IPS DF 6.9 (cell line): ENCODE data around the gene YBX1.
"Not testable (repeated sequence)": the region's sequence is repeated elsewhere in the genome, so short reads cannot be mapped to it uniquely, and the experiment has no call there.

Source experiments
- DNase-seq: peaks from one replicate; pipeline ENCODE4 v3.0.0-alpha.2; 2013; ENCODE audit warnings: low read depth, low spot score
- H3K27ac ChIP-seq: one replicate; pipeline ENCODE4 v1.5.1; 2013; ENCODE audit warnings: low read length, control low read depth
- H3K27me3 ChIP-seq: 2 replicates; pipeline ENCODE4 v1.6.1; 2013; ENCODE audit warnings: mild to moderate bottlenecking, low read length; ENCODE audit not compliant: control insufficient read depth, insufficient read depth
- H3K36me3 ChIP-seq: 2 replicates; pipeline ENCODE4 v1.6.1; 2013; ENCODE audit warnings: low read length; ENCODE audit not compliant: control insufficient read depth, insufficient read depth
- H3K4me1 ChIP-seq: 2 replicates; pipeline ENCODE4 v1.6.1; 2013; ENCODE audit warnings: low read length; ENCODE audit not compliant: control insufficient read depth, insufficient read depth
- H3K4me3 ChIP-seq: 2 replicates; pipeline ENCODE4 v1.5.1; 2013; ENCODE audit warnings: mild to moderate bottlenecking, low read length
- H3K9me3 ChIP-seq: 2 replicates; pipeline ENCODE4 v1.6.1; 2013; ENCODE audit warnings: low read length, inconsistent platforms; ENCODE audit not compliant: control insufficient read depth, insufficient read depth
- WGBS: extraction: QIAGEN DNeasy Blood & Tissue Kit; methylation state at CpG from one replicate; pipeline ENCODE4 v1.1.7; 2013; ENCODE audit warnings: mixed read lengths, missing lambda C conversion rate; ENCODE audit not compliant: insufficient read length, insufficient coverage; 5-methylcytosine and 5-hydroxymethylcytosine counted together

The YBX1 gene

GRCh38 chr1:42674682-42675081 is 7.5 kb upstream of the YBX1 start:
- WGBS: no CpG with 5 or more reads among the region's 1 CpG
- Histone ChIP-seq H3K27ac (no peak overlapping the region), H3K4me1 (no peaks in the 10 kb centered on the region), H3K27me3 (no peaks in the 10 kb centered on the region), H3K4me3 (no peak overlapping the region), H3K36me3 (peaks cover 9% of the 10 kb centered on the region; the same call in 1 of the 2 replicates), H3K9me3 (no peaks in the 10 kb centered on the region)
- no peak for DNase-seq

- no peak overlapping the region for H3K27ac ChIP-seq
- H3K4me3 ChIP-seq: no peak overlapping the region
- H3K36me3 ChIP-seq: peaks cover 7% of the 10 kb centered on the region; the same call in 1 of the 2 replicates
Measured at GRCh38 chr1:42675467-42675866, 6.8 kb upstream of the YBX1 start.

GRCh38 chr1:42676534-42677087 is 5.6 kb upstream of the YBX1 start:
- Histone ChIP-seq H3K9me3 (no peaks in the 10 kb centered on the region), H3K4me1 (no peaks in the 10 kb centered on the region), H3K4me3 (no peak overlapping the region), H3K27me3 (no peaks in the 10 kb centered on the region), H3K27ac (no peak overlapping the region), H3K36me3 (peaks cover 7% of the 10 kb centered on the region; the same call in 1 of the 2 replicates)
- no peak for DNase-seq
- WGBS: 100% methylated on average over 1 of the region's 3 CpGs

More at GRCh38 chr1:42675467-42675866, 6.8 kb upstream of the YBX1 start:
- no peaks in the 10 kb centered on the region for H3K4me1 ChIP-seq
- no peaks in the 10 kb centered on the region for H3K27me3 ChIP-seq
- WGBS: no CpG with 5 or more reads among the region's 3 CpGs
- DNase-seq: no peak
- no peaks in the 10 kb centered on the region for H3K9me3 ChIP-seq

- no peaks in the 10 kb centered on the region; the same call in 1 of the 2 replicates for H3K4me1 ChIP-seq
- no peaks in the 10 kb centered on the region for H3K27me3 ChIP-seq
- no peak for DNase-seq
- H3K27ac ChIP-seq: no peak overlapping the region
- no CpG with 5 or more reads among the region's 10 CpGs for WGBS
- H3K9me3 ChIP-seq: no peaks in the 10 kb centered on the region
- no peak overlapping the region for H3K4me3 ChIP-seq
- peaks cover 10% of the 10 kb centered on the region; the same call in 1 of the 2 replicates for H3K36me3 ChIP-seq
Measured at GRCh38 chr1:42679364-42679983, 2.7 kb upstream of the YBX1 start.

- H3K27ac ChIP-seq: no peak overlapping the region
- WGBS: no CpG with 5 or more reads among the region's 2 CpGs
- H3K4me1 ChIP-seq: no peaks in the 10 kb centered on the region; the same call in 1 of the 2 replicates
- H3K4me3 ChIP-seq: no peak overlapping the region
- no peaks in the 10 kb centered on the region for H3K27me3 ChIP-seq
- no peaks in the 10 kb centered on the region for H3K9me3 ChIP-seq
- DNase-seq: no peak
- peaks cover 10% of the 10 kb centered on the region; the same call in 1 of the 2 replicates for H3K36me3 ChIP-seq
Measured at GRCh38 chr1:42680055-42680454, 2.2 kb upstream of the YBX1 start.

GRCh38 chr1:42680921-42681683 is 1.1 kb upstream of the YBX1 start:
- no CpG with 5 or more reads among the region's 18 CpGs for WGBS
- peak overlapping the region; percentile 99; the same call in 1 of the 2 replicates for H3K4me3 ChIP-seq
- no peak overlapping the region for H3K27ac ChIP-seq
- no peaks in the 10 kb centered on the region for H3K9me3 ChIP-seq
- no peak for DNase-seq
- H3K4me1 ChIP-seq: no peaks in the 10 kb centered on the region; the same call in 1 of the 2 replicates
- no peaks in the 10 kb centered on the region for H3K27me3 ChIP-seq
- peaks cover 3% of the 10 kb centered on the region; the same call in 1 of the 2 replicates for H3K36me3 ChIP-seq

GRCh38 chr1:42682484-42682738 is 193 bp downstream of the YBX1 start:
- not testable (repeated sequence) for H3K27ac ChIP-seq, H3K27me3 ChIP-seq, DNase-seq, H3K9me3 ChIP-seq, H3K4me1 ChIP-seq, H3K36me3 ChIP-seq
- no CpG with 5 or more reads among the region's 33 CpGs for WGBS
- peak overlapping the region; percentile 99; the same call in 1 of the 2 replicates for H3K4me3 ChIP-seq

- Histone ChIP-seq H3K36me3 (peaks cover 3% of the 10 kb centered on the region; the same call in 1 of the 2 replicates), H3K4me3 (peak overlapping the region; percentile 99), H3K27me3 (no peaks in the 10 kb centered on the region), H3K4me1 (no peaks in the 10 kb centered on the region; the same call in 1 of the 2 replicates), H3K27ac (no peak overlapping the region), H3K9me3 (no peaks in the 10 kb centered on the region)
- WGBS: no CpG with 5 or more reads among the region's 103 CpGs
- no peak for DNase-seq
Measured at GRCh38 chr1:42682739-42683531, 717 bp downstream of the YBX1 start.

- Histone ChIP-seq H3K4me3 (peak overlapping the region; percentile 27; the same call in 1 of the 2 replicates), H3K27me3 (no peaks in the 10 kb centered on the region), H3K4me1 (peaks cover 1% of the 10 kb centered on the region; the same call in 1 of the 2 replicates), H3K27ac (no peak overlapping the region), H3K9me3 (no peaks in the 10 kb centered on the region), H3K36me3 (peaks cover 3% of the 10 kb centered on the region; the same call in 1 of the 2 replicates)
- WGBS: no CpG with 5 or more reads among the region's 5 CpGs
- DNase-seq: no peak
Measured at GRCh38 chr1:42684139-42684538, 1.9 kb downstream of the YBX1 start.

- H3K4me3 ChIP-seq: no peak overlapping the region
- no peaks in the 10 kb centered on the region for H3K27me3 ChIP-seq
- H3K9me3 ChIP-seq: no peaks in the 10 kb centered on the region
- no peak overlapping the region for H3K27ac ChIP-seq
- peaks cover 1% of the 10 kb centered on the region; the same call in 1 of the 2 replicates for H3K4me1 ChIP-seq
- H3K36me3 ChIP-seq: peaks cover 3% of the 10 kb centered on the region; the same call in 1 of the 2 replicates
- DNase-seq: no peak
- no CpG with 5 or more reads among the region's 4 CpGs for WGBS
Measured at GRCh38 chr1:42686418-42686817, 4.2 kb downstream of the YBX1 start.
